ENCODE data around the gene PPP1R15B. TPM values are rescaled to one million over a fixed set of nuclear protein-coding genes. Genes with fewer than 3 reads are reported as not detected.

PPP1R15B gene
- total RNA-seq, 1 donor from 2014 or later = 43.3 TPM

DNA sequence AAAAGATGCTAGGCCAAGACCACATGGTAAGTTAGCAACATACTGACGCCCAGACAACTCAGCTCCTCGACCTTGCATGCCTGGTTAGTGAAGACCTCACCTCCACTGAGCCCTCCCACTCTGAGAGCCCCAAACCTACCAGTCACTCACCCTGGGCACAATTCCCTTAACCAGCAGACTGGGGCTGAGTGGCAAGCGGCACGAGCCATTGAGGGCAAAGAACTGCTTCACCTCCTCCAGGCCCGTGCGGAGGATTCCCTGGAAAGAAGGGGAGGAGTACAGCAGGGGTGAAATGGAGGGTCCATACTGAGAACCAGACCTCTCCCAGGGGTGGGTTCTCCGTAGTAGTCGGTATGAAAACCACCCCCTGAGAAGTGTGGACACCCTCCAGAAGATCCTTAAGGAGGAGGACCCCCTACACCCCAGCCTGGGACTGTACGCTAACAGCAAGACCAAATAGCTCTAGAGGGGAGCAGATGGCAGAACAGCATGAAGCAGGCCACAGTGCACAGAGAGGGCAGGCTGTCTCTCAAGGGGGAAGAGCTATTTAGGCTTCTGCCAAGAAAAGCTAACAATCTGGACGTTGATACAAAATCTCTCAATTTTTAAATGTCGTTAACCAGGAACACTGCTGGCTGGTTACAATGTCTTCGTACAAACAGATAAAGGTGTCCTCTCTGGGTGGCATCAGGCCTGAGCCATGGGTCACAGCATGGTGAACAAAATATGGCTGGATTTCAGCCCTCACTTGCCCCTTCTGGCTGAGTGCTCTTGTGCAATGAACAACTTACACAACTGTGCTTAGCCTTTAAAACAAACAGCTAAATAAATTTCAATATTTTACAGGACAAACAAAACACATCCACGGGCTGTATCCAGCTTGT is 31.0 kb upstream of the PPP1R15B start:
- TF ChIP-seq, protein P1, sequence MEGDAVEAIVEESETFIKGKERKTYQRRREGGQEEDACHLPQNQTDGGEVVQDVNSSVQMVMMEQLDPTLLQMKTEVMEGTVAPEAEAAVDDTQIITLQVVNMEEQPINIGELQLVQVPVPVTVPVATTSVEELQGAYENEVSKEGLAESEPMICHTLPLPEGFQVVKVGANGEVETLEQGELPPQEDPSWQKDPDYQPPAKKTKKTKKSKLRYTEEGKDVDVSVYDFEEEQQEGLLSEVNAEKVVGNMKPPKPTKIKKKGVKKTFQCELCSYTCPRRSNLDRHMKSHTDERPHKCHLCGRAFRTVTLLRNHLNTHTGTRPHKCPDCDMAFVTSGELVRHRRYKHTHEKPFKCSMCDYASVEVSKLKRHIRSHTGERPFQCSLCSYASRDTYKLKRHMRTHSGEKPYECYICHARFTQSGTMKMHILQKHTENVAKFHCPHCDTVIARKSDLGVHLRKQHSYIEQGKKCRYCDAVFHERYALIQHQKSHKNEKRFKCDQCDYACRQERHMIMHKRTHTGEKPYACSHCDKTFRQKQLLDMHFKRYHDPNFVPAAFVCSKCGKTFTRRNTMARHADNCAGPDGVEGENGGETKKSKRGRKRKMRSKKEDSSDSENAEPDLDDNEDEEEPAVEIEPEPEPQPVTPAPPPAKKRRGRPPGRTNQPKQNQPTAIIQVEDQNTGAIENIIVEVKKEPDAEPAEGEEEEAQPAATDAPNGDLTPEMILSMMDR (IDR thresholded peaks at IDR 0.05; ENCODE audit: unreplicated experiment) = no peak
- H3K27ac Mint-ChIP-seq = no peak overlapping the region
- H3K4me1 Mint-ChIP-seq (ENCODE audit: low read depth) = peaks cover 4% of the 10 kb centered on the region
- H3K27me3 Mint-ChIP-seq = no peaks in the 10 kb centered on the region
- no peak overlapping the region for H3K4me3 Mint-ChIP-seq (ENCODE audit: low read depth)
- peaks cover 45% of the 10 kb centered on the region for H3K36me3 Mint-ChIP-seq (ENCODE audit: insufficient read depth)
- DNase-seq (ENCODE audit: low spot score, unreplicated experiment) = no peak
- no peaks in the 10 kb centered on the region for H3K9me3 Mint-ChIP-seq (ENCODE audit: low read depth)

DNA sequence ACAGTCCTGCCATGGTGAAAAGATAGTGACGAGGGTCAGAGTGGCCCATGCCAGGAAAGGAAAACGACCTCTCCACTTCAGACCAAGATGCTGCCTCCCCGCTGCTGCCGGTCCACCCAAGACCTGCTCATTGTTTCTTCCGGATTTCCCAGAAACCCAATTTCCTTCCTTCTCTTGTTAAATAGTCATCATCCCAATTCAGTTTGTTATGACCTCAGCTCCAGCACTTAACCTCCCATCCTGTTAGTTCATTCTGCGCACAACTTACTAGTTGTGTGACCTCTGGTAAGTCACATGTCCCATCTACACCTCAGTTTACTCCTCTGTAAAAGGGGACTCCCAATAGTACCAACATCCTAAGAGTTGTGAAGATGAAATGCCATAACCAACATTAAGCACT is 29.9 kb upstream of the PPP1R15B start:
- Mint-ChIP-seq H3K27me3 (no peaks in the 10 kb centered on the region), H3K4me3 (ENCODE audit: low read depth) (no peak overlapping the region), H3K9me3 (ENCODE audit: low read depth) (no peaks in the 10 kb centered on the region), H3K4me1 (ENCODE audit: low read depth) (peaks cover 2% of the 10 kb centered on the region), H3K27ac (no peak overlapping the region), H3K36me3 (ENCODE audit: insufficient read depth) (peaks cover 46% of the 10 kb centered on the region)
- TF ChIP-seq, protein P1 (IDR thresholded peaks at IDR 0.05; ENCODE audit: unreplicated experiment) = no peak
- no peak for DNase-seq (ENCODE audit: low spot score, unreplicated experiment)

DNA sequence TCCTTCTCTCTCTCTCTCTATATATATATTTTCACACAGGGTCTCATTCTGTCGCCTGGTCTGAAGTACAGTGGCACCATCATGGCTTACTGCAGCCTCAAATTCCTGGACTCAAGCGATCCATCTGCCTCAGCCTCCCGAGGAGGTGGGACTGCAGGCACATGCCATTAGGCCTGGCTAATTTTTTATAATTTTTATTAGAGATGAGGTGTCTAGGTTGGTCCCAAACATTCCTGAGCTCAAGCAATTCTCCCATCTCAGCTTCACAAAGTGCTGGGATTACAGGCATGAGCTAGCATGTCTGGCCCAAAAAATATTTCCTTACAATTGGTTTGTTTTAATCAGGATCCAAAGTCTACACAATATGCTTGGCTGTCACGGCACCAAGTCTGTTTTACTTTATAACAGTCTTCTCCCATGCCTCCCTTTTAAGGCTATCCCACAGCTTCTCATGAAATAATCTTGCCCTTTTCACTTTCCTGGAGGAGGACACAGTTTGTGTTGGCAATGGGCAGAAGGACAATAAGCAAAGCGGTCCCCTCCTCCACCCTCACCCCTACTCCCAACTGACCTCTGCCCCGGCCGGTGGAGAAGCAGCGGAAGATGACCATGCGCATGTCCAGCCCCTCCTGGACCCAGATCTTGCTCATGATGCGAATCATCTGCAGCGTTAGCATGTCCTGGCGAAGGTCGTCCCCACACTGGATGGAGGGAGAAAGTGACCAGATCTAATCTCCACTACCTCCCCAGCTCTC is 28.2 kb upstream of the PPP1R15B start:
- no peak overlapping the region for H3K27ac Mint-ChIP-seq
- peaks cover 43% of the 10 kb centered on the region for H3K36me3 Mint-ChIP-seq (ENCODE audit: insufficient read depth)
- H3K9me3 Mint-ChIP-seq (ENCODE audit: low read depth) = no peaks in the 10 kb centered on the region
- no peak for DNase-seq (ENCODE audit: low spot score, unreplicated experiment)
- H3K4me3 Mint-ChIP-seq (ENCODE audit: low read depth) = no peak overlapping the region
- no peaks in the 10 kb centered on the region for H3K4me1 Mint-ChIP-seq (ENCODE audit: low read depth)
- no peaks in the 10 kb centered on the region for H3K27me3 Mint-ChIP-seq
- TF ChIP-seq, protein P1 (IDR thresholded peaks at IDR 0.05; ENCODE audit: unreplicated experiment) = no peak

DNA sequence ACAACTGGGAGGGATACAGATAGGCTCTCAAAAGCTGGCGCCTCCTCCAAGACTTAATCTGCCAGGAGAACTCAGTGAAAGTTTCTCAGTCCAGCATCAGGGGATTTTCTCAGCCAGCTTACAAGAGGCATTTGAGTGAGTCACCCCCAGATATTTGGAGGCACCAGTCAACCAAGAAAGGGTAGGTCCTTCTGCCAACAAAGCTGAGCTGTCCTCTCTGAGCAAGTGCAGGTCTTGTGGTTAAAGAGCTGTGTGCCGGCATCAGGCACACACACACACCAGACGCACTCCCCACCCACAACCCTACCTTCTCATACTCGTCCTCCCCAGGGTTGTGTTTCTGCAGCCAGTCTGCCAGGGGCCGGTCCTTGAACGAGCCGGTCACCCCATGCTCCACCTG is 27.0 kb upstream of the PPP1R15B start:
- H3K36me3 Mint-ChIP-seq (ENCODE audit: insufficient read depth) = peaks cover 37% of the 10 kb centered on the region
- no peaks in the 10 kb centered on the region for H3K4me1 Mint-ChIP-seq (ENCODE audit: low read depth)
- H3K9me3 Mint-ChIP-seq (ENCODE audit: low read depth) = no peaks in the 10 kb centered on the region
- DNase-seq (ENCODE audit: low spot score, unreplicated experiment) = no peak
- TF ChIP-seq, protein P1 (IDR thresholded peaks at IDR 0.05; ENCODE audit: unreplicated experiment) = no peak
- no peaks in the 10 kb centered on the region for H3K27me3 Mint-ChIP-seq
- H3K4me3 Mint-ChIP-seq (ENCODE audit: low read depth) = no peak overlapping the region
- no peak overlapping the region for H3K27ac Mint-ChIP-seq

DNA sequence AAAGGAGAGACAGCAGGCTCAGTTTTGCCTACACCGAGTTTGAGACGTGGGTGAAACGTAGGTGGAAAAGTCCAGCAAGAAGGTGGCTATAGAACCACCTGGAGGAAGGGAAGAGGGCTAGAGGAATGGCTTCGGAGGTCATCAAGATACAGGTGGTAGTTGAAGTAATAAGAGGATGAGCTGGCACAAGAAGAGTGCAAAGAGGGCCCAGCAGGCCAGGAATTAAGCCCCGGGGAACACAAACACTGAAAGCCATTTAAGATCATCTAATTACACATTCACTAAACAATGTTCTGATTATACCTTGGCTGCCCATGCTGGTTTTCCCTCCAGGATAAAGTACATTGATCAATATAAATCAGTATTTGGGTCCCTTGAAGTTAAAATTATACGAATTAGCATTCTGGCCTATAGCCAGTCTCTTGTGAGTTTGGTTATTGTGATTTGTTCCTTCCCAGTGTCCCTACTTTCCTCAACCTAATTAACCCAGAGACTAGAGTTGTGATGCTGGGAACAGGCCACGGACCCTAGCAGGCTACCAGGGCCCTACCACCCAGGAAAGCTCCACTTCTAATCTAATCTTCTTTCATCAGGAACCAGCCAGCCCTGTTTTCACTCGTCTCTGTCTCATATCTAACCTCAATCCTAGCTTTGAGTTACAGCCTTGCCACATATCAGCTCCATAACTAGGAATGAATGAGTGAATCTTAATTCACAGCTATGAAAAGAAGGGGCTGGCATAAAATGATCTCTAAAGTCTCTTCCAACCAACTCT is 26.4 kb upstream of the PPP1R15B start:
- DNase-seq (ENCODE audit: low spot score, unreplicated experiment) = no peak
- H3K27ac Mint-ChIP-seq = no peak overlapping the region
- no peaks in the 10 kb centered on the region for H3K9me3 Mint-ChIP-seq (ENCODE audit: low read depth)
- H3K4me3 Mint-ChIP-seq (ENCODE audit: low read depth) = no peak overlapping the region
- no peaks in the 10 kb centered on the region for H3K4me1 Mint-ChIP-seq (ENCODE audit: low read depth)
- H3K27me3 Mint-ChIP-seq = no peaks in the 10 kb centered on the region
- TF ChIP-seq, protein P1 (IDR thresholded peaks at IDR 0.05; ENCODE audit: unreplicated experiment) = no peak
- H3K36me3 Mint-ChIP-seq (ENCODE audit: insufficient read depth) = peaks cover 38% of the 10 kb centered on the region

Measured in progenitor cell of endocrine pancreas (in vitro differentiated cells).